ENCODE results near the gene OGFR. TPM values are rescaled to one million over a fixed set of nuclear protein-coding genes. Genes with fewer than 3 reads are reported as not detected.

OGFR gene
- total and polyA plus RNA-seq, 4 donors: 14.6 to 46.6 (median 42.3) TPM

DNA sequence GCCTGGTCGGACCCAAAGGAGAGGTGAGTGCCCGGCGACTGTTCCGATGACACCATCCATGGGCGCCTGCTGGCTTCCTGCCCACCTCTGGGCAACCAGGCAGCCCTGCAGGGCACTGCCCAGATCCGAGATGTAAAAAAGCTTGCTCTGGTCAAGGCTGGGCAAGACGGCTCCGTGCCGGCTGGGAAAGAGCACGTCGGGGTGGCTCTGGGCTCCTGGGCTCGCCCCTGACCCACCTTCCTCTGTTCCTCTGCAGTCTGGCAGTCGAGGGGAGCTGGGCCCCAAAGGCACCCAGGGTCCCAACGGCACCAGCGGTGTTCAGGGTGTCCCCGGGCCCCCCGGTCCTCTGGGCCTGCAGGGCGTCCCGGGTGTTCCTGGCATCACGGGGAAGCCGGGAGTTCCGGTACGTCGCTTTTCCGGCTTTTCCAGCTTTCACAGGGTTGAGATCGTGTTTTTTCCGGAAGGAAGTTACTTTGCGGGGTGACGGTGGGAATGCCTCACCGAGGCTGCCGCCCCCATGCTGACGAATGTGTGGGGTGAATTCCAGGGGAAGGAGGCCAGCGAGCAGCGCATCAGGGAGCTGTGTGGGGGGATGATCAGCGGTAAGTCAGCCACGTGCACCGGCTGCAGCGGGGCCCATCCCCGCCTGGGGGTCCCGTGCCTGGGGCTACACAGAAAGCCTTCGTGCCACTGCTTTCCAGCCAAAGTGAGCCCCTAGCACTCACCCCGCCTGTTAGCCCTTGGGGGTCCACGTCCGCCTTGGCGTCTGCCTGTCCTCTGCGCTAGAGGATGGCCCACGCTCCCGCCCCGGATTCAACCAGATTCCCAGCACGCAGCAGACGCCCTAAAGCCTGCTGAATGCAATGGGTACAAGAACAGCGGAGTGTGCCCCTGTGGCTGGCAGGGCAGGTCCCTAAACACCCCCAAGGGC, 31.6 kb downstream of the OGFR start:
- Histone ChIP-seq H3K36me3 (ENCODE audit: control insufficient read depth, insufficient read depth, low read length) (peaks cover 29% of the 10 kb centered on the region), H3K4me3 (ENCODE audit: low read depth, low read length) (no peak overlapping the region), H3K4me1 (ENCODE audit: control insufficient read depth, insufficient read depth, low read length) (peaks cover 24% of the 10 kb centered on the region), H3K27me3 (ENCODE audit: control insufficient read depth, insufficient read depth, low read length) (no peaks in the 10 kb centered on the region), H3K27ac (ENCODE audit: low read depth, low read length) (no peak overlapping the region), H3K9me3 (ENCODE audit: control insufficient read depth, insufficient read depth, low read length) (no peaks in the 10 kb centered on the region)
- 79% methylated on average over 51 of the region's 52 CpGs for WGBS (ENCODE audit: insufficient coverage)
- DNase-seq (ENCODE audit: low read depth in 4 of 6, low spot score in 6 of 6): no peak

DNA sequence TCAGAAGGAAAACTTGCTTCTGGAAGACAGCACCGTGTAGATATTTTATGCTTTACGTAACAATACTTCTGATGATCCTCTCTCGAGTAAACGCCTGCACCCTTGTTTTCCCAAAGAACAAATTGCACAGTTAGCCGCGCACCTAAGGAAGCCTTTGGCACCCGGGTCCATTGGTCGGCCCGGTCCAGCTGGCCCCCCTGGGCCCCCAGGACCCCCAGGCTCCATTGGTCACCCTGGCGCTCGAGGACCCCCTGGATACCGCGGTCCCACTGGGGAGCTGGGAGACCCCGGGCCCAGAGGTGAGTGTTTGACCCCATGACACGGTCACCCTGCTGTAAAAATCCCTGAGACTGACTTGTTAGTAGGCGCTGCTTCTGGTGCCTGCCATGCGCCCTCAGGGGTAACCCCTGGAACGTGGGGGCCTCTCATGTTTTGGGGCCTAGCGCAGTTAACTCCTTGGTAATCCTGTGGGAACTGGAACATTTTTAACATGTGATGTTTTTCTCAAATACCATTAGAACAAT, 32.4 kb downstream of the OGFR start:
- peaks cover 26% of the 10 kb centered on the region for H3K36me3 ChIP-seq (ENCODE audit: control insufficient read depth, insufficient read depth, low read length)
- H3K4me3 ChIP-seq (ENCODE audit: low read depth, low read length): no peak overlapping the region
- peaks cover 16% of the 10 kb centered on the region for H3K4me1 ChIP-seq (ENCODE audit: control insufficient read depth, insufficient read depth, low read length)
- 94% methylated on average over 17 of the region's 19 CpGs for WGBS (ENCODE audit: insufficient coverage)
- H3K27ac ChIP-seq (ENCODE audit: low read depth, low read length): no peak overlapping the region
- DNase-seq (ENCODE audit: low read depth in 4 of 6, low spot score in 6 of 6): no peak
- no peaks in the 10 kb centered on the region for H3K27me3 ChIP-seq (ENCODE audit: control insufficient read depth, insufficient read depth, low read length)
- H3K9me3 ChIP-seq (ENCODE audit: control insufficient read depth, insufficient read depth, low read length): no peaks in the 10 kb centered on the region

DNA sequence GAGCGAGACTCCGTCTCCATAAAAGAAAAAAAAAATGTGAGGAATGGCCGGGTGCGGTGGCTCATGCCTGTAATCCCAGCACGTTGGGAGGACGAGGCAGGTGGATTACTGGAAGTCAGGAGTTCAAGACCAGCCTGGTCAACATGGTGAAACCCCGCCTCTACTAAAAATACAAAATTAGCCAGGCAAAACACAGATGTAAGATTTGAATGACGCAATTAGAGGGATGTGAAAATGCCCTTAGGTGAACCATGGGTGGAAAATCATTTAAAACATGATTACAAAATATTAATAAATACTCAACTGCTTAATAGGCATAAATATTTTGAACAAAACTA, 33.1 kb downstream of the OGFR start:
- 87% methylated on average over 3 of the region's 8 CpGs for WGBS (ENCODE audit: insufficient coverage)
- no peak overlapping the region for H3K27ac ChIP-seq (ENCODE audit: low read depth, low read length)
- no peak overlapping the region for H3K4me3 ChIP-seq (ENCODE audit: low read depth, low read length)
- no peaks in the 10 kb centered on the region for H3K27me3 ChIP-seq (ENCODE audit: control insufficient read depth, insufficient read depth, low read length)
- H3K4me1 ChIP-seq (ENCODE audit: control insufficient read depth, insufficient read depth, low read length): peaks cover 9% of the 10 kb centered on the region
- no peaks in the 10 kb centered on the region for H3K9me3 ChIP-seq (ENCODE audit: control insufficient read depth, insufficient read depth, low read length)
- no peak for DNase-seq (ENCODE audit: low read depth in 4 of 6, low spot score in 6 of 6)
- peaks cover 26% of the 10 kb centered on the region for H3K36me3 ChIP-seq (ENCODE audit: control insufficient read depth, insufficient read depth, low read length)

DNA sequence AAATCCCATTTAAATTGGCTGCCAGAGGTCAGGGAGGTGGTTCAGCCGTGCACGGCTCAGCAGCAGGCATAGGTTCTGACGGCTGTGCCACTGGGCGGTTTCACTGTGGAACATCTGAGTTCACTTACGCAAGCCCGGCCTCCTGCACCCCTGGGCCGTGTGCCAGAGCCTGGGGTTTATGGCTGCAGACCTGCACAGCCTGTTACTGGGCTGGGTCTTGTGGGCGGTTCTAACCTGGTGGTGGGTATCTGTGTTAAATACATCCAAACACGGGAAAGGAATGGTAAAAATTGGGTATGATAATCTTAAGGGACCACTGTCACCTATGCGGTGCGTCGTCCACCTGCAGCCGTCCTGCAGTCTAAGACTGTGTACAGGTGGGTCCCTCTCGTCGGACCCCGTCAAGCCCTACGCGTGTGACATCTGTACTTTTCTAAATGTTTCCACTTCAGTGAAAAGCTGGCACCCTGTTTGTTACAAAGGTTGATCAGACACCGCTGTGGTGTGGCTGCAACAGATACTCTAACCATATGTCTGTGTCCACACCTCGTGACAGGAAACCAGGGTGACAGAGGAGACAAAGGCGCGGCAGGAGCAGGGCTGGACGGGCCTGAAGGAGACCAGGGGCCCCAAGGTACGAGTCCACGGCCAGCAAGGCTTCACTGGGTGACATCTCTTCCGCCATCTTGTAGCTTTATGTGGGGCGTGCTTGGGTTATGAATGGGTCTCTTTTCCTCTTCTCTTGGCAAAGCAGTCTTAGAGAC, 33.7 kb downstream of the OGFR start:
- Histone ChIP-seq H3K27me3 (ENCODE audit: control insufficient read depth, insufficient read depth, low read length) (no peaks in the 10 kb centered on the region), H3K9me3 (ENCODE audit: control insufficient read depth, insufficient read depth, low read length) (no peaks in the 10 kb centered on the region), H3K4me3 (ENCODE audit: low read depth, low read length) (no peak overlapping the region), H3K4me1 (ENCODE audit: control insufficient read depth, insufficient read depth, low read length) (peaks cover 3% of the 10 kb centered on the region), H3K27ac (ENCODE audit: low read depth, low read length) (no peak overlapping the region), H3K36me3 (ENCODE audit: control insufficient read depth, insufficient read depth, low read length) (peaks cover 26% of the 10 kb centered on the region)
- DNase-seq (ENCODE audit: low read depth in 4 of 6, low spot score in 6 of 6): no peak
- WGBS (ENCODE audit: insufficient coverage): 88% methylated on average over 25 of the region's 27 CpGs

DNA sequence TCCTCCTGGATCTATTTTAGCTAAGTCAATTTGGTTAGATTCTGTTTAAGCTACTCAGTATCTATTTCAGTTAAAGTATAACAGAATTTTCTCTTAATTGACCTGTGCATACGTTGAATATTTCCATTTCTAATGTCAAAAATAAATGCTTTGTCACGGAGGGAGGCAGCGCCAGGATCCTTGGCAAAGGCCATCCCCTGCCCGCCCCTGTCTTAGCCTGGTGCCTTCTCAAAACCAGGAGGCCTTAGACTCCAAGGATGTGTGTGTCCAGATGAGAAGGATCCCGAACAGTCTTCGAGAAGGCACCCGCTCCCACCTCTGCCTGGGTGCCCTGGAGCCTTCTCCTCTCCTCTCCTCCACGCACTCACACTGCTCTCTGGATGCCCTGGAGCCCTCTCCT, 34.6 kb downstream of the OGFR start:
- Histone ChIP-seq H3K36me3 (ENCODE audit: control insufficient read depth, insufficient read depth, low read length) (peaks cover 26% of the 10 kb centered on the region), H3K9me3 (ENCODE audit: control insufficient read depth, insufficient read depth, low read length) (no peaks in the 10 kb centered on the region), H3K27me3 (ENCODE audit: control insufficient read depth, insufficient read depth, low read length) (no peaks in the 10 kb centered on the region), H3K4me3 (ENCODE audit: low read depth, low read length) (no peak overlapping the region), H3K4me1 (ENCODE audit: control insufficient read depth, insufficient read depth, low read length) (peaks cover 3% of the 10 kb centered on the region), H3K27ac (ENCODE audit: low read depth, low read length) (no peak overlapping the region)
- DNase-seq (ENCODE audit: low read depth in 4 of 6, low spot score in 6 of 6): no peak
- 100% methylated on average over 1 of the region's 8 CpGs for WGBS (ENCODE audit: insufficient coverage)

DNA sequence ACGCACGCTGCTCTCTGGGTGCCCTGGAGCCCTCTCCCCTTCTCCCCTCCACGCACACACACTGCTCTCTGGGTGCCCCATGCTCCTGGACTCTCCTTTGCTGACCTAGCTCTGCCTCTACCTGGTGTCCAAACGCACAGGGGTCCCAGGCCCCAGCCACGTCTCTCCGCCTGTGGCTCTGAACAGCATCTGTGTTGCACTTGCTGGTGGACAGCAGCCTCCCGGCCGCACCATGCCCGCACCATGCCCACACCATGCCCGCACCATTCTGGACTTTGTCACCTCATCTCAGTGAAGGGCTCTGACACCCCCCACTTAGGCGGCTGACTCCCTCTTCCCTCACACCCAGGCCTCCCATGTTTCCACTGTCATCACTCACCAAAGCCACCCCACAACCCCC, 35.2 kb downstream of the OGFR start:
- Histone ChIP-seq H3K9me3 (ENCODE audit: control insufficient read depth, insufficient read depth, low read length) (no peaks in the 10 kb centered on the region), H3K27me3 (ENCODE audit: control insufficient read depth, insufficient read depth, low read length) (no peaks in the 10 kb centered on the region), H3K27ac (ENCODE audit: low read depth, low read length) (no peak overlapping the region), H3K36me3 (ENCODE audit: control insufficient read depth, insufficient read depth, low read length) (peaks cover 26% of the 10 kb centered on the region), H3K4me1 (ENCODE audit: control insufficient read depth, insufficient read depth, low read length) (peaks cover 3% of the 10 kb centered on the region), H3K4me3 (ENCODE audit: low read depth, low read length) (no peak overlapping the region)
- DNase-seq (ENCODE audit: low read depth in 4 of 6, low spot score in 6 of 6): no peak
- 90% methylated on average over 11 of the region's 11 CpGs for WGBS (ENCODE audit: insufficient coverage)

DNA sequence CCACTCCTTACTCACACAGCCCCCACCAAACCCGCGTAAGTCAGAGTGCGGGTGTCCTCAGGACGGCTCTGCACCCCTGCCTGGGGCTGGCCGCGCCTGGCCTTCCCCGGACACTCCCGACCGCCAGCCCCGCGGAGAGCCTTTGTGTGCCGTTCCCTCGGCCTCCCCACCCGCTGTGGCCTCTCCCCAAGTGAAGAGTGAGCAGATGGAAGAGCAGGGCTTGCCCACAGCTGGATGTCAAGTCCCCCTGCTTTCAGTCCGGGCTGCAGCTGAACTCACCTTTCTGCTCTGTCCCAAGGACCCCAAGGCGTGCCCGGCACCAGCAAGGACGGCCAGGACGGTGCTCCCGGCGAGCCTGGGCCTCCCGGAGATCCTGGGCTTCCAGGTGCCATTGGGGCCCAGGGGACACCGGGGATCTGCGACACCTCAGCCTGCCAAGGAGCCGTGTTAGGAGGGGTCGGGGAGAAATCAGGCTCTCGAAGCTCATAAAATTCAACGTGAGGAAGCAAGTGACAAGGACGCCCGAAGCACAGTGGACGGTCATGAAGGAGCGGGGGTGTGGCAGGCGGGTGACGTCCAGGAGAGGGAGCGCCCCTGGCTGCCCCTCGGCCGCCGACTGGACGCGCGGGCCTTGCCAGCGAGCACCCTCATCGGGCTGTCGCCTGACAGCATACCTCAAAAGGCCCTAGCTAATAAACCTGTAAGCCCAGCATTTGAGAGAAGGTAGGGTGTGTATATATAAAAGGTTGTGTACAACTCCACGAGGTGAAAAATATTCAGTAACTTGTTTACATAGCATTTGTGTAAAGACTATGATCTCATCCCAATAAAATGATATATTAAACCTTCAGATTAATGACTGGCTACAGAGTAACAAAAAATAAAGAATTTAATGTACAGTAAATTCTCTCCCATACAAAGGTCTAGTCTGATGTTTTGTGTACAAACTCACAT, 35.9 kb downstream of the OGFR start:
- Histone ChIP-seq H3K4me1 (ENCODE audit: control insufficient read depth, insufficient read depth, low read length) (peaks cover 3% of the 10 kb centered on the region), H3K4me3 (ENCODE audit: low read depth, low read length) (no peak overlapping the region), H3K27ac (ENCODE audit: low read depth, low read length) (no peak overlapping the region), H3K27me3 (ENCODE audit: control insufficient read depth, insufficient read depth, low read length) (no peaks in the 10 kb centered on the region), H3K9me3 (ENCODE audit: control insufficient read depth, insufficient read depth, low read length) (no peaks in the 10 kb centered on the region), H3K36me3 (ENCODE audit: control insufficient read depth, insufficient read depth, low read length) (peaks cover 28% of the 10 kb centered on the region)
- no peak for DNase-seq (ENCODE audit: low read depth in 4 of 6, low spot score in 6 of 6)
- WGBS (ENCODE audit: insufficient coverage): 59% methylated on average over 38 of the region's 45 CpGs

DNA sequence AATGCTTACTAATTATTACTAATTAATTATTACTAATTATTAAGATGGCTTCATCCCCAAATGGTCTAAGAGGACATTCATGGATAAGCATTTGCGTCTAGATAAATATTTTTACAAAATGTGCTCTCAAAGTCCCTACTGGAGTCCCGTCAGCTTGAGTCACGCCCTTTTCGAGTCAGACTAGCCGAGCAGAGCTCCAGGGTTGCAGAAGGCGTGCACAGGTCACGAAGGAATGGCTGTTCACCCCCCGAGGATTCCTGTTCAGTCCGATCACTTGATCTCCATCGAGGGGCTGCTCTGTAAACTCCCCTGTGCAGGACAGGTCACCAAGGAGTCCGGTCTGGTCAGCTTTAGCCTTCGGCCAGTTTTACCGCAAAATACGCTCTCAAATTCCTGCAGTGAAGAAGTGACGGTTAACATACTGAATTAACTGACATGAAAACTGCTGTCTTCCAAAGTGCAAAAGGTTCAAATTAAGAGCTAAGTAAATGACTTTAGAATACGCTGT, 37.1 kb downstream of the OGFR start:
- no peak overlapping the region for H3K4me3 ChIP-seq (ENCODE audit: low read depth, low read length)
- peaks cover 25% of the 10 kb centered on the region for H3K36me3 ChIP-seq (ENCODE audit: control insufficient read depth, insufficient read depth, low read length)
- H3K4me1 ChIP-seq (ENCODE audit: control insufficient read depth, insufficient read depth, low read length): no peaks in the 10 kb centered on the region
- WGBS (ENCODE audit: insufficient coverage): 78% methylated on average over 14 of the region's 16 CpGs
- H3K9me3 ChIP-seq (ENCODE audit: control insufficient read depth, insufficient read depth, low read length): no peaks in the 10 kb centered on the region
- DNase-seq (ENCODE audit: low read depth in 4 of 6, low spot score in 6 of 6): no peak
- H3K27ac ChIP-seq (ENCODE audit: low read depth, low read length): no peak overlapping the region
- no peaks in the 10 kb centered on the region for H3K27me3 ChIP-seq (ENCODE audit: control insufficient read depth, insufficient read depth, low read length)

DNA sequence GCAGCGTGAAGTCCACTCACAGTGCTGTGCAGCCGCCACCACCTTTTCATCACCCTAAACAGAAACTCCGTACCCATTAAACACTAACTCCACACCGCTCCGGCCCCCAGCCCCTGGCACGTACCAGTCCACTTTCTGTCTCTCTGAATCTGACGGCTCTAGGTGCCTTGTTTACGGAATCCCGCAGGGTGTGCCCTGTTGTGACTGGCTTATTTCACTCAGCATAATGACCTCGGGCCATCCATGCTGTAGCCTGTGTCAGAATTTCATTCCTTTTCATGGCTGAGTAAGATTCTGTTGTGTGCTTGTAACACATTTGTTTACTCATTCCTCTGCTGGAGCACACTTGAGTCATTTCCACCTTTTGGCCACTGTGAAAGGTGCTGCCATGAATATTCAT, 39.0 kb downstream of the OGFR start:
- H3K4me1 ChIP-seq (ENCODE audit: control insufficient read depth, insufficient read depth, low read length): peaks cover 12% of the 10 kb centered on the region
- 86% methylated on average over 6 of the region's 10 CpGs for WGBS (ENCODE audit: insufficient coverage)
- no peak overlapping the region for H3K27ac ChIP-seq (ENCODE audit: low read depth, low read length)
- DNase-seq (ENCODE audit: low read depth in 4 of 6, low spot score in 6 of 6): no peak
- H3K4me3 ChIP-seq (ENCODE audit: low read depth, low read length): no peak overlapping the region
- H3K36me3 ChIP-seq (ENCODE audit: control insufficient read depth, insufficient read depth, low read length): peaks cover 22% of the 10 kb centered on the region
- H3K27me3 ChIP-seq (ENCODE audit: control insufficient read depth, insufficient read depth, low read length): no peaks in the 10 kb centered on the region
- H3K9me3 ChIP-seq (ENCODE audit: control insufficient read depth, insufficient read depth, low read length): no peaks in the 10 kb centered on the region

Measured in spinal cord (tissue), 10 donors.